ENCODE results near the gene ADGRL1.

Gene ADGRL1

DNA sequence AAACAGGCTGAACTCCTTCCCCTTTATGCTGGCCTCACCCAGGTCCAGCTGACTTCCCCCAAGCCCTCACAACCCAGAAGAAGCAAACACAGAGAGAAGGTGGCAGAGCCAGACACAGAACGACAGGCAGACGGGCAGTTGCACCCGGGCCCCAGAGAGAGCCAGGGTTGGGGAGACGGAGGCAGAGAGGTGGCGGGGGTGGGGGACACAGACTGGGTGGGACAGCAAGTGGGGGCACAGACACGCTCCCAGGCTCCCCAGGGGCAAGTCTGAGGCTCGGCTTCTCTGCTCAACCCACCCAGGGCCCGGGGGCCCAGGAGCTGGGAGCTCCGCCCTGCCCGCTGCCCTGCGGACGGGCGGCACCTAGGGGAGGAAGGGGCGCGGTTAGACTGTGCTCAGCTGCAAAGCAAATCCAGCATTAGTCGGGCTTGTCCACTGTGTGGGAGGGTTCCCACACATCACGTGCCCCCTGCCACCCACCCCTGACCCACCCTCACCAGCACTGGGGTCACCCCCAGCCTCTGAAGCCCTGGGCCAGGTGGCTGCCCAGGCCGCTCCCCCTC lies 38.3 kb downstream of the ADGRL1 start:
- TF ChIP-seq, protein P1, sequence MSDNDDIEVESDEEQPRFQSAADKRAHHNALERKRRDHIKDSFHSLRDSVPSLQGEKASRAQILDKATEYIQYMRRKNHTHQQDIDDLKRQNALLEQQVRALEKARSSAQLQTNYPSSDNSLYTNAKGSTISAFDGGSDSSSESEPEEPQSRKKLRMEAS (IDR thresholded peaks at IDR 0.05; ENCODE audit: low read depth, low read length), result no peak
- no peak for TF ChIP-seq POLR2A (IDR thresholded peaks at IDR 0.05; ENCODE audit: extremely low read depth, insufficient read length)
- TF ChIP-seq, protein P2, sequence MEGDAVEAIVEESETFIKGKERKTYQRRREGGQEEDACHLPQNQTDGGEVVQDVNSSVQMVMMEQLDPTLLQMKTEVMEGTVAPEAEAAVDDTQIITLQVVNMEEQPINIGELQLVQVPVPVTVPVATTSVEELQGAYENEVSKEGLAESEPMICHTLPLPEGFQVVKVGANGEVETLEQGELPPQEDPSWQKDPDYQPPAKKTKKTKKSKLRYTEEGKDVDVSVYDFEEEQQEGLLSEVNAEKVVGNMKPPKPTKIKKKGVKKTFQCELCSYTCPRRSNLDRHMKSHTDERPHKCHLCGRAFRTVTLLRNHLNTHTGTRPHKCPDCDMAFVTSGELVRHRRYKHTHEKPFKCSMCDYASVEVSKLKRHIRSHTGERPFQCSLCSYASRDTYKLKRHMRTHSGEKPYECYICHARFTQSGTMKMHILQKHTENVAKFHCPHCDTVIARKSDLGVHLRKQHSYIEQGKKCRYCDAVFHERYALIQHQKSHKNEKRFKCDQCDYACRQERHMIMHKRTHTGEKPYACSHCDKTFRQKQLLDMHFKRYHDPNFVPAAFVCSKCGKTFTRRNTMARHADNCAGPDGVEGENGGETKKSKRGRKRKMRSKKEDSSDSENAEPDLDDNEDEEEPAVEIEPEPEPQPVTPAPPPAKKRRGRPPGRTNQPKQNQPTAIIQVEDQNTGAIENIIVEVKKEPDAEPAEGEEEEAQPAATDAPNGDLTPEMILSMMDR (IDR thresholded peaks at IDR 0.05; ENCODE audit: low read depth, low read length), result no peak
- no peak for TF ChIP-seq MYC (IDR thresholded peaks at IDR 0.05; ENCODE audit: low read depth, low read length)
- DNase-seq (ENCODE audit: low read depth), result peak; percentile 77
- no peak overlapping the region for H3K4me3 ChIP-seq (ENCODE audit: low read depth, low read length)

DNA sequence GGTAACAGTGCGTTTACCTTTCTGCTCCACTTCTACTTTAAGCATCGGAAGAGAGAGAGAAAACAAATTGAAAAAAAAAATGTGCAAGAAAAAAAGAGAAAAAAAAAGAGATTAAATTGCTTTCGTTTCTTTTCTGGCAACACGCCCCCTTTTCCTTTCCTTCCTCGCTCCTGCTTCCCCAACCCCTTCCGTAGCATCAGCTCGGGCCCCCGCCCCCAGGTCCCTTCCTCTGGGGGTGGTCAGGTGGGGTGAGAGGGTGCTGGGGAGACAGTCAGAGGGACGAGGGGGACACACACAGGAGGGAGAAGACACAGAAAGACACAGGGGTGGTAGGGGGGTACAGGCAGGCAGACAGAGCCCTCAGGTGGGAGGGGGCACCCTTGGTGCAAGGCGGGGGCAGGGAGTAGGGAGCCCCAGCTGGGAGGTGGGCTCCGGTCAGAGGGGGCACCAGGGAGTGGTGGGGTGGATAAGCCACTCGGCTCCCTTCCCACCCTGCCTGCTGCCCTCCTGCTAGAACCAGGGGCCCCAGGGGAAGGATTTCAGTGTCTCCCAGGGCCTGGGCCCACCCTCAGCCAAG lies 38.9 kb downstream of the ADGRL1 start:
- TF ChIP-seq POLR2A (IDR thresholded peaks at IDR 0.05; ENCODE audit: extremely low read depth, insufficient read length), result no peak
- TF ChIP-seq, protein P2 (IDR thresholded peaks at IDR 0.05; ENCODE audit: low read depth, low read length), result no peak
- TF ChIP-seq, protein P1 (IDR thresholded peaks at IDR 0.05; ENCODE audit: low read depth, low read length), result no peak
- TF ChIP-seq MYC (IDR thresholded peaks at IDR 0.05; ENCODE audit: low read depth, low read length), result no peak
- no peak overlapping the region for H3K4me3 ChIP-seq (ENCODE audit: low read depth, low read length)
- DNase-seq (ENCODE audit: low read depth), result no peak

DNA sequence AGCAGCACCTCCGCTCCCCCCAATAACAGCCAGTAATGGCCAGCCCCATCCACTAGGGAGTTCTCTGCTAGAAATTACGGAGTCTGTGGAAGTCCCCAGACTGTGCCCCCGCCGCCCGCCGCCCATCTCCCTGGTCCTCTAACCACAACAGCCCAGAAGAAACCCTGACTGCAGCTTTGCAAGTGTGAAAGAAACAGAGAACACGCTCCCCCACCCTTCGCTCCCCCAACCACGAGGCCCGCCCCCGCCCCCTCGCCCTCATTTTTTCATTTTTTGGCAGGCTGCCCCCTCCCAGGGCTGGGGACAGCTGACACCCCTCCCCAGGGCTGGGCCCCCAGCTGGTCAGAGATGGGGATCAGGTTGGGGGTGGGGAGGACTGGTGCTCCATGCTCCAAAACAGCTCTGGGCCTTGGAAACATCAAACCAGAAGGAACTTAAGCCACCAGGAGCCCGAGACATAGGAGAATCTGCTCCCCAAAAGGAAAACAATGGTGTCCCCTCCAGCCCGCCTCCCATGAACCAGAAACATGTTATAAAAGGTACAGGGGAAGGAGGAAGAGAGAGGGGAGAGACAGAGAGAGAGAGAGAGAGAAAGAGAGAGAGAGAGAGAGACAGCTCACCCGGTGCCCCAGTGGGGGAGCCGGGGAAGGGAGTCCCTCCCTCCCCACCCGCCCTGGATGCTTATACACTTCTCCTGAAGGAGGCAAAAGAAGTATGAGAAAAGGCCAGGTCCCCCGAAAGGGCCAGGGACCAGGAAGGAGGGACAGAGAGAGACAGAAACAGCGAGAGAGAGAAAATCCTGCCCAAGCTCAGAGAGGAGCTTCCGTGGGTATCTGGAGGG lies 39.8 kb downstream of the ADGRL1 start:
- TF ChIP-seq MYC (IDR thresholded peaks at IDR 0.05; ENCODE audit: low read depth, low read length) (no peak), POLR2A (IDR thresholded peaks at IDR 0.05; ENCODE audit: extremely low read depth, insufficient read length) (no peak)
- TF ChIP-seq, protein P2 (IDR thresholded peaks at IDR 0.05; ENCODE audit: low read depth, low read length), result no peak
- TF ChIP-seq, protein P1 (IDR thresholded peaks at IDR 0.05; ENCODE audit: low read depth, low read length), result no peak
- no peak overlapping the region for H3K4me3 ChIP-seq (ENCODE audit: low read depth, low read length)
- DNase-seq (ENCODE audit: low read depth), result no peak

DNA sequence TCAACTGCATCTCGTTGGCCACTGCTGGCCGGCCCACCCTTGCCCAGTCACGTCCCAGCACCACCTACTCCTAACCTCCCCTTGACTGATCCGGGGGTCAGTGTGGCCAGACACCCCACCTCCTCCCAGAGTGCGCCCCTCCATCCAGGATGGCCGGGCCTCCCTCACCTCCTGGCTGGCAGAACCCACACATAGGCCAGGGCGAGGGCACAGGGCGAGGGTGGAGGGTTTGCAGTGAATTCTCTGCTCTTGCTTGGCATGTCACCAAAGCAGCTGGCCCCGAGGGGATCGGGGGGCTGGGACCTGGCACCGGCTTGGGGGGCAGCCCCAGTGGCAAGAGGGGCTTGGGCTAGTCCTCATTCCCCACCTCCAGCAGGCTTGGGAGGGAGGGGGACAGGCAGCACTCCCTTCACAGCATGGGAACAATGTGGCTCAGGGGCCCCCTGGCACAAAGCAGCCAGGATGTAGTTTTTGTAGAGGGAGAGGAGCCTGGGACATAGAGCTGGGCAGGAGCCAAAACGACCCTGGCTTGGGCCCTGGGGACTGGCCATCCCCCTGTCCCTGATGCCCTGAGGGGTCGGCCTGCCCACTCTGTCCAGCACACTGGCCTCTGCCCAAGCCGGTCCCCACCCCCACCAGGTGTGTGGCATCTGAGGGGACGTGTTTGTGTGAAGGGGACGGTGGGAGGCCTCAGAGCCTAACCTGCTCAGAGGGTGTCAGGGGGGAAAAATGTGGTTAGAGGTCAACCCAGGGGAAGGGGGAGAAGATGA lies 41.1 kb downstream of the ADGRL1 start:
- TF ChIP-seq MYC (IDR thresholded peaks at IDR 0.05; ENCODE audit: low read depth, low read length), result no peak
- TF ChIP-seq, protein P1 (IDR thresholded peaks at IDR 0.05; ENCODE audit: low read depth, low read length), result no peak
- TF ChIP-seq POLR2A (IDR thresholded peaks at IDR 0.05; ENCODE audit: extremely low read depth, insufficient read length), result no peak
- TF ChIP-seq, protein P2 (IDR thresholded peaks at IDR 0.05; ENCODE audit: low read depth, low read length), result no peak
- H3K4me3 ChIP-seq (ENCODE audit: low read depth, low read length), result no peak overlapping the region
- DNase-seq (ENCODE audit: low read depth), result no peak

DNA sequence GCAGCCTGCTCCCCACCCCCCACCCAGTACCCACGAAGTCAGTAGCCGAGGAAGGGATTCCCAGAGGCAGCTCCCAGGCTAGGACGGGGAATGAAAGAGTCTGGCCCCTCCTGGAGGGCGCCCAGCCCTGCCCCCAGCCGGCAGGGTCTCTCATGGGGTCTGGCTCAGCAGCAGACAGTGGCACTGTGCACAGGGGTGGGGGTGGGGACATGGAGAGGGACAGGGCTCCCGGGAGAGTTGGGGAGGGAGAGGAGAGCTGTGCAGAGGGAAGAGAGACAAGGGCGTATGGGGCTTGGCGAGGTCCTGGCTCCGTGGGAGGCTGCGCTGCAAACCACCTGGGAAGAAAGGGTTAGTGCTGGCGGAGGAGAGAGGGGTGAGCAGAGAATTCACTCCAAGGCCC lies 41.9 kb downstream of the ADGRL1 start:
- no peak overlapping the region for H3K4me3 ChIP-seq (ENCODE audit: low read depth, low read length)
- TF ChIP-seq, protein P1 (IDR thresholded peaks at IDR 0.05; ENCODE audit: low read depth, low read length), result no peak
- TF ChIP-seq POLR2A (IDR thresholded peaks at IDR 0.05; ENCODE audit: extremely low read depth, insufficient read length), result no peak
- TF ChIP-seq, protein P2 (IDR thresholded peaks at IDR 0.05; ENCODE audit: low read depth, low read length), result no peak
- TF ChIP-seq MYC (IDR thresholded peaks at IDR 0.05; ENCODE audit: low read depth, low read length), result no peak
- no peak for DNase-seq (ENCODE audit: low read depth)
